Superior temporal gyrus (tissue), 1 donor: ENCODE measurements around the gene PCIF1.
A peak's percentile ranks its signal among the peaks of the same experiment; 100 is the strongest.
"Not testable (repeated sequence)": the region's sequence is repeated elsewhere in the genome, so short reads cannot be mapped to it uniquely, and the experiment has no call there.

Experiments
- DNase-seq: peaks from one replicate; pipeline ENCODE4 v3.0.0-alpha.2; 2016; ENCODE audit errors: extremely low spot score

PCIF1 gene

DNA sequence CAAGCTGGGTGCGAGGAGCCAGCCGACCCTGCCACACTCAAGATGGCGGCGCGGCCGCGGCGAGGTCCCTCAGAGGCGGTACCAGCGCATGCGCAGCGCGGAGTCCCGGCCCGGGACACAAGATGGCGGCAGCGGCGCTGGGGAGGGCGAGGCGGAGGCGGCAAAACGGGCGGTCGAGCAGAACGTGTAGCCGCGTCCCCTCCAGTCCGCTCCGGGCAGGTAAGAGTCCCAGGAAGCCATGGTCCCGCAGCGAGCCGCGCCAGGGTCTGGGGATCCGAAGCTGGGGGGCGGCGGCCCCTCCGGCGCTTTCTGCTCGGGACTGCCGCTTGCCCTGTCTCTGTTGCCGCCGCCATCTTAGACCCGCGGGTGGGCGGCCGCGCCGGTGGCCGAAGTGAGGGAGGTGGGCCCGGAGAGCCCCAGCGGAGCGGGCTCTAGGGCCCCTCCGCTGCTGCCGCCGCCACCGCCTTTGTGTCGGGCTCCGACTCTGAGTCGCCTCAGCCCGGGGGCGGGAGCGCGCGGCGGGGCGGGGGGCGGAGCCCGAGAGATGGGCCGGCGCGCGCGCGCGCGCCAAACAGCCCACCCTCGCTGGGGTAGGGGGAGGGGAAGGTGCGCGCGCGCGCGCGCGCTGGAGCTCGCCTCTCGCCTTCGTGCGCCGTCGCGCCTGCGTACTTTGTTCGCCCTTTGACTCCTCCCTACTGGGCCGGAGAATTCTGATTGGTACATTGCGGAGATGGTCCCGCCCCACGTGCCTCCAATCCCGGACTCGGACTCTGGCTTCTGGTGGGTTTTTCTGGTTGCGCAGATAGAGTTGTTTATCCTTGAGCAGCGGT is at the start of gene PCIF1:
Gene PCIF1, plus strand, starts transcription at position 98 of the 830 bp plus-strand sequence. CDS start 4,317 bp downstream, outside the sequence.
- DNase-seq: peak; percentile 99

- no peak for DNase-seq
Measured at GRCh38 chr20:45886590-45887345, 47.7 kb upstream of the PCIF1 start.

DNA sequence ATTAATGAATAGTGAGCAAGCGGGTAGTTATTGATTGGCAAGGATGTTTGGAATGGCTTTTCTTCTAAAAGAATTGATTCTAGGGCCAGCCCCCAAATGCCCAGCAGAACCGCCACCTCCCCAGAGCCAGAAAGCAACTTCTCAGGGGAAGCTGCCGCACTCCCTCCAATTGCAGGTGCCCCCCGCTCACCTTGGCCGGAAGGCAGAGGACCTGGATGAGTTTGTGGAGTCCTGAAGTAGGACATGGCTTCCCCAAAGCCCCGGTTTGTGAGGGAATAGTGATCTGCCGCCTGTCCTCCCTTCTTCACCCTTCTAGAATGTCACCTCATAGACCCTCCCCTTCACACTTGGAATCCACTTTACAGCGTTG is 47.2 kb upstream of the PCIF1 start, which contains the start of gene SPATA25:
Gene SPATA25, minus strand, starts transcription at position 277 of the 370 bp plus-strand sequence. Its CDS starts 32 bp downstream, at position 245.
- no peak for DNase-seq

DNA sequence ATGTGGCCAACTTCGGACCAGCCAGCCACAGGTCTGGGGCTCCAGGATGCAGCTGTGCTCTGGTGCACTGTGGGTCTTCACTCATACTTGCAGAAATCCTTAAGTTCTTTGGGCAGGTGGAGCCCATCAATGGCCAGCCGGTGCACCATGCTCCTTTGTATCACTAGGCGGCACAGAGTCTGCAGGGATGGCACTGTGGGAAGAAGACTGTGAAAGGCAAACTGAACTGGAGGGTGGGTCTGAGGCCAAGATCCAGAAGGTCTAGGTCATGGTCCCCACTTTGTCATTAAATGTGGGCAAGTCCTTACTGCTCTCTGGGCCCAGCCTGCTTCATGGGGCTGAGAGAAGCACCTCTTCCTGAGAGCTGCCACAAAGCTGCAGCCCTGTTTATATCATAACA is 45.8 kb upstream of the PCIF1 start:
- no peak for DNase-seq

DNA sequence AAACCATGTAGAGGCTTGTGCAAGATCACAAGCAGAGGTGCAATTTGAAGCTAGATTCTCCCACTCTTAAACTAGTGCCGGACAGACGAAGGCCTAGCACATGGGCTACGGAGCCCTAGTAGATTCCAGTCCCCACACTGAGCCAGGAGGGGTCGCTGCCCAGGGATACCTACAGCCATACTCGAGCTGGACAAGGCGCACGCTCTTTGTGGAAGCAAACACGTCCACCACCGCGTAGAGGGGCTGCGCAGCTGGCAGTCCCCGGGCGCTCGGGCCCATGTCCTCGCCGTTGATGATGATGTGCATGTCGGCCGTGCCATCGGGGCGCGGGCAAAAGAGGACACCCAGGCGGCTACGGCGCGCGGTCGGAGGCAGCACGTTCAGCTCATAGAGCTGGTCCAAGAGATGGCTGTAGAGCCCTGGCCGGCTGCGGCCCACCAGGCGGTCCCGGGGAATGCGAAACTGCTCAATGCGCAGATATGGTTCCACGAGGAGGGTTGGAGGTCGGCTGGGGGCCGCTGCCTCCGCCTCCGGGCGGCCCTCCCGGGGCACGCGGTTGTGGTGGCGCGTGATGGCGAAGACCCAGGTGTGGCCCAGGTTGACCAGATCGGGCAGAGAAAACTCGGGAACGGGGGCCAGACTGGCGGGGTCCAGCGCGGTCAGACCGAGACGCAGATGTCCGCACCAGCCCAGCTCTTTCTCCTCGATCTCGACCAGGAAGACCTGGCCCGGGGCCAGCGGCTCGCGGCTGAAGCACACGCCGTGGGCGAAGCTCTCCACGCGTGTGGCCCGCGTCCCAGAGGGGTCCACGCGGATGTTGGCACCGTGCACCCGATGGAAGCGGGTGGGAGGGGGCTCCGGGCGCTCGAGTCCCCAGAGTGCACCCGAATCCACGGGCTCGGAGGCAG is 44.2 kb upstream of the PCIF1 start:
- peak; percentile 72 for DNase-seq

- DNase-seq: peak; percentile 95
Measured at GRCh38 chr20:45890985-45891983, 43.2 kb upstream of the PCIF1 start, which contains the start of the genes CTSA and NEURL2. Gene CTSA (plus strand): TSS chr20:45891335. CDS start chr20:45891569, 234 bp downstream. Gene NEURL2 (minus strand): TSS chr20:45891208. CDS start chr20:45890991, 217 bp downstream.

GRCh38 chr20:45892049-45892825 is 42.2 kb upstream of the PCIF1 start:
- DNase-seq: no peak

DNA sequence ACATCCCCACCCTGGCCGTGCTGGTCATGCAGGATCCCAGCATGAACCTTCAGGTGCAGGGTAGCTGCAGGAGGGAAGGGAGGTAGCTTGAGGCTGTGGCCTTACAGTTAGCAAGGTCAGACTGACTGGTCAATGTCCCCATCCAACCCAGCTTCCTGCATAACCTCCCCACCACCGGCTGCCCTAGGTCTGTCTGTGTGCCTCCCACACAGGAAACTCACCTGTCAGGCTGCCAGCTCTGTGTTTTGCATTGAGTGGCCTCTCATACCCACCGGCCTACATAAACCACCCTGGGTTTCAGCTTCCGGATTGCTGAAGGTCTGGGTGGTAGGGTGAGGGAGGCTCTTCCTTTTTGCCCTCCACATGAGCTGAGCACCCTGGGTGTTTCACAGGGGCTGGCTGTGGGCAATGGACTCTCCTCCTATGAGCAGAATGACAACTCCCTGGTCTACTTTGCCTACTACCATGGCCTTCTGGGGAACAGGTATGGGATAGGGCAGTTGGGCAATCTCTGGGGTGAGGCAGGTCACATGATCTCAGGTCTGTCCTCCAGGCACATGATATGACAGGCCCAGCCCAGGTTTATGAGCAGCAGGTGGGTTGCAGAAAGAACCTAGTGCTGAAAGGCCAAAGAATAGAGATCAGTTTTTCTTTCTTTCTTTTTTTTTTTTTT is 41.5 kb upstream of the PCIF1 start:
- DNase-seq: no peak

GRCh38 chr20:45893831-45894230 is 40.7 kb upstream of the PCIF1 start:
- no peak for DNase-seq

DNA sequence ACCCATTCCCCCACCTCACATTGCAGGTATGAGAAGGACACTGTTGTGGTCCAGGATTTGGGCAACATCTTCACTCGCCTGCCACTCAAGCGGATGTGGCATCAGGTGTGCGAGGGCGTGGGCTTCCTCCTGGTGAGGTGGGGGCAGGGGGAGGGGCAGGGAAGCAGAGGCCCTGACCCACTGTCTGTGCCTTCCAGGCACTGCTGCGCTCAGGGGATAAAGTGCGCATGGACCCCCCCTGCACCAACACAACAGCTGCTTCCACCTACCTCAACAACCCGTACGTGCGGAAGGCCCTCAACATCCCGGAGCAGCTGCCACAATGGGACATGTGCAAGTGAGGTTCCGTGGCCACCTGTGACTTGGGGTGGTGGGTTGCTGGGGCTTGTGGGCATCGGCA is 39.7 kb upstream of the PCIF1 start:
- DNase-seq: no peak

DNA sequence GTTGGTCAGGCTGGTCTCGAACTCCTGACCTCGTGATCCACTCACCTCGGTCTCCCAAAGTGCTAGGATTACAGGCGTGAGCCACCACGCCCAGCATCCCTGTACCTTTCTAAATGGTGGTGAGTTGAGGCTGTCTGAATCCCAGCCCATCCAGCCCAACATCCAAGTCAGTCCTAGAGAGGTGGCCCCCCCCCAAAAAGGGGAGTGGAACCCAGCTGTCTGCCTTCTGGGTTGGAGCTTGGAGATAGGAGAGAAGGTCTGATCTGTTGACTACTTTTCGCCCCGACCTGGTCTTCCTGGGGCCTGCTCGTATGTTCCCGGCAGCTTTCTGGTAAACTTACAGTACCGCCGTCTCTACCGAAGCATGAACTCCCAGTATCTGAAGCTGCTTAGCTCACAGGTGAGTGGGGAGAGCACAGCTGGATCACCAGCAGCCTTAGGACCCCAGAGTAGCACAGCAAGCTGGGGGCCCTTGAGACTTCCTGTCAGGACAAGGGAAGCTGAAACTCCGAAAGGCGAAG is 37.8 kb upstream of the PCIF1 start:
- DNase-seq: no peak

DNA sequence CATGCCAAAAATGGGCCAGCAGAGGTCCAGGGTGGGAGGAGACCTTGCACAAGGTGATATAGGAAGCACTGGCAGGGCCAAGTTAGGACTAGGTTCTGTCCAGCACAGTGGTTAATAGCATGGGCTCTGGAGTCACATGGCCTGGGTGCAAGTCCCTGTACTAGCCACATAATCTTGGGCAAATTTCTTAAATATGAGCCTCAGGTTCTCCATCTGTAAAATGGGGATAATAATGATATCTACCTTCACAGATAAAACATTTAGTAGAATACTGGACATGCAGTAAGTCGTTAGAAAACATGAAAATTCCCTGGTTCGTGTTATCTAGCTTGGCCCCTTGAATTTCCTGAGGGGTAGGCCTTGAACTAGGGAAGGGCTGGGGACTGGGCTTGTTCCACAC is 37.2 kb upstream of the PCIF1 start:
- no peak for DNase-seq

DNA sequence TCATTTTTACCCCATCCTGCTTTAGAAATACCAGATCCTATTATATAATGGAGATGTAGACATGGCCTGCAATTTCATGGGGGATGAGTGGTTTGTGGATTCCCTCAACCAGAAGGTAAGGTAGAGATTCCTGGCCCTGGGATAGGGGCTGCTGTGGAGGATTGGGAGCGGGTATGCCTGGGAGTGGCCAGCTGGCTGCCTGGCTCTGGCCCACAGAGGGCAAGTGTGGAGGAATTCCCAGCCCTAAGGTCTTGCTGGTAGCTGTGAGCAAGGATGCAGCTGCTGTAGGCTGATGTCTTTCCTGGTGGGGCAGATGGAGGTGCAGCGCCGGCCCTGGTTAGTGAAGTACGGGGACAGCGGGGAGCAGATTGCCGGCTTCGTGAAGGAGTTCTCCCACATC is 36.8 kb upstream of the PCIF1 start:
- no peak for DNase-seq

DNA sequence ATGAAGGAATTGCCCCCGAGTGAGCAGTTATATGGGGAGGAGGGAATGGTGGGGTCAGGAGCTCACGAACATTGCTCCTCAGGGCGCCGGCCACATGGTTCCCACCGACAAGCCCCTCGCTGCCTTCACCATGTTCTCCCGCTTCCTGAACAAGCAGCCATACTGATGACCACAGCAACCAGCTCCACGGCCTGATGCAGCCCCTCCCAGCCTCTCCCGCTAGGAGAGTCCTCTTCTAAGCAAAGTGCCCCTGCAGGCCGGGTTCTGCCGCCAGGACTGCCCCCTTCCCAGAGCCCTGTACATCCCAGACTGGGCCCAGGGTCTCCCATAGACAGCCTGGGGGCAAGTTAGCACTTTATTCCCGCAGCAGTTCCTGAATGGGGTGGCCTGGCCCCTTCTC is 36.2 kb upstream of the PCIF1 start:
- DNase-seq: no peak

GRCh38 chr20:45899046-45899835 is 35.2 kb upstream of the PCIF1 start:
- DNase-seq: no peak

GRCh38 chr20:45901332-45901731 is 33.2 kb upstream of the PCIF1 start:
- DNase-seq: not testable (repeated sequence)

- no peak for DNase-seq
Measured at GRCh38 chr20:45902199-45902701, 32.2 kb upstream of the PCIF1 start.
